ENCODE data around the gene PREPL. TPM values are rescaled to one million over a fixed set of nuclear protein-coding genes. Genes with fewer than 3 reads are reported as not detected.

Gene PREPL
- total and polyA plus RNA-seq, 2 of the 13 experiments (the other 11 are each of a cell fraction or from before 2014, with no cell fraction given), result 19.7 to 34.3 TPM

DNA sequence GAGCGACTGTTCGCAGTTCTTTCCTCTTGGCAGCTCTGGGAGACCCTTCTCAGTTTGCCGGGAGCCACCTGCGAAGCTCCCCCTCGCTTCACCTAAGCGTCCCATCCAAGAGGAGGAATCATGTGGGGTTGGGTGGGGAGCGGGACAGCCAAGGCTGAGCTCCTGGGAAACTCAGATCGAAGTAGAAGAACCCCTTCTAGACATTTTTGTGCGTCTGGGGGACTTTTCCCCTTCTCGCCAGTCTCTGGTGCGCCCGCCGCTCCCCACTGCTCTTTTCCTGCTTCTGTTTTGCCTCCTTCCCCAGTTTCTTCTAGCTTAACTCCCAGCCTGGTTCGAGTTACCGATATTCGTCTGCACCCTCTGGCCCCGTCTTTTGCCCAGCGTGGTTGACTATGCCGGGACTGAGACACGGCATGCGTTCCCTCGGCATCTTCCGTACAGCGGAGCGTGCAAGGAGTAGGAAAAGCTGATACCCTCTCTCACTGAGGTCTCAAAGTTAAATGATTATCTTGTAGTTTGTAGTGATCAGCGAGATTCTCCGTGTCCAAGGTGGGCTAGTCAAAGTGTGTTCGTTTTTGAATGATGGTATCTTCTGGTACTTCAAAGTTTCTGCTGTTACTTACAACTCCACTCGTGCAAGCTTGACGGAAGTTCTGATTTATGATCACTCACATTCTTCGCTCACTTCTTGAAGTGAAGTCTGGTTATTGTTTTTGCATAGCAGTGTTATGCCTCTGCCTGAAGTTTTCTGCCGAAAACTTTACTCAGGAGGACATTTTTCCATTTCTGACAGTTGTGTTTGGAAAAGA, 1.1 kb upstream of the PREPL start (continued):
- TF ChIP-seq MED8 (CRISPR knock-in tag; IDR thresholded peaks at IDR 0.05; ENCODE audit: insufficient replicate concordance) (no peak), CHCHD3 (CRISPR knock-in tag; IDR thresholded peaks at IDR 0.05) (no peak), HNF4A (CRISPR knock-in tag; IDR thresholded peaks at IDR 0.05) (no peak), SMAD3 (CRISPR knock-in tag; IDR thresholded peaks at IDR 0.05) (no peak), EZH2 (conservative IDR thresholded peaks at IDR 0.05; ENCODE audit: low read depth, low read length) (no peak), NFYB (CRISPR knock-in tag; IDR thresholded peaks at IDR 0.05) (no peak), DPF2 (CRISPR knock-in tag; IDR thresholded peaks at IDR 0.05; ENCODE audit: borderline replicate concordance, low read depth) (peak; percentile 13; the same call in 1 of the 2 replicates), ZFY (CRISPR knock-in tag; IDR thresholded peaks at IDR 0.05) (no peak), ZNF343 (CRISPR knock-in tag; IDR thresholded peaks at IDR 0.05) (0 out of 2 replicates have a peak, but pooled peaks have one; percentile 1), ZKSCAN5 (CRISPR knock-in tag; IDR thresholded peaks at IDR 0.05) (no peak), SMARCE1 (IDR thresholded peaks at IDR 0.05; ENCODE audit: borderline replicate concordance) (no peak), ZNF883 (CRISPR knock-in tag; IDR thresholded peaks at IDR 0.05; ENCODE audit: not compliant biosample characterization) (no peak), TRIM24 (CRISPR knock-in tag; IDR thresholded peaks at IDR 0.05) (no peak), BRCA1 (CRISPR knock-in tag; IDR thresholded peaks at IDR 0.05) (no peak), ZEB1 (IDR thresholded peaks at IDR 0.05; ENCODE audit: insufficient replicate concordance, low read depth) (peak; percentile 49)
- TF ChIP-seq, protein P1, sequence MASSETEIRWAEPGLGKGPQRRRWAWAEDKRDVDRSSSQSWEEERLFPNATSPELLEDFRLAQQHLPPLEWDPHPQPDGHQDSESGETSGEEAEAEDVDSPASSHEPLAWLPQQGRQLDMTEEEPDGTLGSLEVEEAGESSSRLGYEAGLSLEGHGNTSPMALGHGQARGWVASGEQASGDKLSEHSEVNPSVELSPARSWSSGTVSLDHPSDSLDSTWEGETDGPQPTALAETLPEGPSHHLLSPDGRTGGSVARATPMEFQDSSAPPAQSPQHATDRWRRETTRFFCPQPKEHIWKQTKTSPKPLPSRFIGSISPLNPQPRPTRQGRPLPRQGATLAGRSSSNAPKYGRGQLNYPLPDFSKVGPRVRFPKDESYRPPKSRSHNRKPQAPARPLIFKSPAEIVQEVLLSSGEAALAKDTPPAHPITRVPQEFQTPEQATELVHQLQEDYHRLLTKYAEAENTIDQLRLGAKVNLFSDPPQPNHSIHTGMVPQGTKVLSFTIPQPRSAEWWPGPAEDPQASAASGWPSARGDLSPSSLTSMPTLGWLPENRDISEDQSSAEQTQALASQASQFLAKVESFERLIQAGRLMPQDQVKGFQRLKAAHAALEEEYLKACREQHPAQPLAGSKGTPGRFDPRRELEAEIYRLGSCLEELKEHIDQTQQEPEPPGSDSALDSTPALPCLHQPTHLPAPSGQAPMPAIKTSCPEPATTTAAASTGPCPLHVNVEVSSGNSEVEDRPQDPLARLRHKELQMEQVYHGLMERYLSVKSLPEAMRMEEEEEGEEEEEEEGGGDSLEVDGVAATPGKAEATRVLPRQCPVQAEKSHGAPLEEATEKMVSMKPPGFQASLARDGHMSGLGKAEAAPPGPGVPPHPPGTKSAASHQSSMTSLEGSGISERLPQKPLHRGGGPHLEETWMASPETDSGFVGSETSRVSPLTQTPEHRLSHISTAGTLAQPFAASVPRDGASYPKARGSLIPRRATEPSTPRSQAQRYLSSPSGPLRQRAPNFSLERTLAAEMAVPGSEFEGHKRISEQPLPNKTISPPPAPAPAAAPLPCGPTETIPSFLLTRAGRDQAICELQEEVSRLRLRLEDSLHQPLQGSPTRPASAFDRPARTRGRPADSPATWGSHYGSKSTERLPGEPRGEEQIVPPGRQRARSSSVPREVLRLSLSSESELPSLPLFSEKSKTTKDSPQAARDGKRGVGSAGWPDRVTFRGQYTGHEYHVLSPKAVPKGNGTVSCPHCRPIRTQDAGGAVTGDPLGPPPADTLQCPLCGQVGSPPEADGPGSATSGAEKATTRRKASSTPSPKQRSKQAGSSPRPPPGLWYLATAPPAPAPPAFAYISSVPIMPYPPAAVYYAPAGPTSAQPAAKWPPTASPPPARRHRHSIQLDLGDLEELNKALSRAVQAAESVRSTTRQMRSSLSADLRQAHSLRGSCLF (CRISPR knock-in tag; IDR thresholded peaks at IDR 0.05; ENCODE audit: borderline replicate concordance), result 0 out of 2 replicates have a peak, but pooled peaks have one; percentile 2
- TF ChIP-seq, protein P2, sequence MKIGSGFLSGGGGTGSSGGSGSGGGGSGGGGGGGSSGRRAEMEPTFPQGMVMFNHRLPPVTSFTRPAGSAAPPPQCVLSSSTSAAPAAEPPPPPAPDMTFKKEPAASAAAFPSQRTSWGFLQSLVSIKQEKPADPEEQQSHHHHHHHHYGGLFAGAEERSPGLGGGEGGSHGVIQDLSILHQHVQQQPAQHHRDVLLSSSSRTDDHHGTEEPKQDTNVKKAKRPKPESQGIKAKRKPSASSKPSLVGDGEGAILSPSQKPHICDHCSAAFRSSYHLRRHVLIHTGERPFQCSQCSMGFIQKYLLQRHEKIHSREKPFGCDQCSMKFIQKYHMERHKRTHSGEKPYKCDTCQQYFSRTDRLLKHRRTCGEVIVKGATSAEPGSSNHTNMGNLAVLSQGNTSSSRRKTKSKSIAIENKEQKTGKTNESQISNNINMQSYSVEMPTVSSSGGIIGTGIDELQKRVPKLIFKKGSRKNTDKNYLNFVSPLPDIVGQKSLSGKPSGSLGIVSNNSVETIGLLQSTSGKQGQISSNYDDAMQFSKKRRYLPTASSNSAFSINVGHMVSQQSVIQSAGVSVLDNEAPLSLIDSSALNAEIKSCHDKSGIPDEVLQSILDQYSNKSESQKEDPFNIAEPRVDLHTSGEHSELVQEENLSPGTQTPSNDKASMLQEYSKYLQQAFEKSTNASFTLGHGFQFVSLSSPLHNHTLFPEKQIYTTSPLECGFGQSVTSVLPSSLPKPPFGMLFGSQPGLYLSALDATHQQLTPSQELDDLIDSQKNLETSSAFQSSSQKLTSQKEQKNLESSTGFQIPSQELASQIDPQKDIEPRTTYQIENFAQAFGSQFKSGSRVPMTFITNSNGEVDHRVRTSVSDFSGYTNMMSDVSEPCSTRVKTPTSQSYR (CRISPR knock-in tag; IDR thresholded peaks at IDR 0.05; ENCODE audit: borderline replicate concordance), result no peak
- TF ChIP-seq, protein P3, sequence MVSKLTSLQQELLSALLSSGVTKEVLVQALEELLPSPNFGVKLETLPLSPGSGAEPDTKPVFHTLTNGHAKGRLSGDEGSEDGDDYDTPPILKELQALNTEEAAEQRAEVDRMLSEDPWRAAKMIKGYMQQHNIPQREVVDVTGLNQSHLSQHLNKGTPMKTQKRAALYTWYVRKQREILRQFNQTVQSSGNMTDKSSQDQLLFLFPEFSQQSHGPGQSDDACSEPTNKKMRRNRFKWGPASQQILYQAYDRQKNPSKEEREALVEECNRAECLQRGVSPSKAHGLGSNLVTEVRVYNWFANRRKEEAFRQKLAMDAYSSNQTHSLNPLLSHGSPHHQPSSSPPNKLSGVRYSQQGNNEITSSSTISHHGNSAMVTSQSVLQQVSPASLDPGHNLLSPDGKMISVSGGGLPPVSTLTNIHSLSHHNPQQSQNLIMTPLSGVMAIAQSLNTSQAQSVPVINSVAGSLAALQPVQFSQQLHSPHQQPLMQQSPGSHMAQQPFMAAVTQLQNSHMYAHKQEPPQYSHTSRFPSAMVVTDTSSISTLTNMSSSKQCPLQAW (CRISPR knock-in tag; IDR thresholded peaks at IDR 0.05), result no peak
- TF ChIP-seq, protein P4, sequence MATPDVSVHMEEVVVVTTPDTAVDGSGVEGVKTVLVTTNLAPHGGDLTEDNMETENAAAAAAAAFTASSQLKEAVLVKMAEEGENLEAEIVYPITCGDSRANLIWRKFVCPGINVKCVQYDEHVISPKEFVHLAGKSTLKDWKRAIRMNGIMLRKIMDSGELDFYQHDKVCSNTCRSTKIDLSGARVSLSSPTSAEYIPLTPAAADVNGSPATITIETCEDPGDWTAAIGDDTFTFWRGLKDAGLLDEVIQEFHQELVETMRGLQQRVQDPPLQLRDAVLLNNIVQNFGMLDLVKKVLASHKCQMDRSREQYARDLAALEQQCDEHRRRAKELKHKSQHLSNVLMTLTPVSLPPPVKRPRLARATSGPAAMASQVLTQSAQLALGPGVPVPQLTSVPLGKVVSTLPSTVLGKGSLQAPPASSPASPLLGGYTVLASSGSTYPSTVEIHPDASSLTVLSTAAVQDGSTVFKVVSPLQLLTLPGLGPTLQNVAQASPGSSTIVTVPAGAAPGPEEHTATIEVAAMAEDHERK (CRISPR knock-in tag; IDR thresholded peaks at IDR 0.05; ENCODE audit: low read depth), result no peak
